GM18498 (cell line): ENCODE data around the gene TBX19.
A peak's percentile ranks its signal among the peaks of the same experiment; 100 is the strongest.

ENCODE experiments used
- ATAC-seq: cut with Tn5 transposase; IDR thresholded peaks from one replicate; pipeline ENCODE4 v1.9.1; 2021; ENCODE audit warnings: mild to moderate bottlenecking, moderate library complexity; ENCODE audit not compliant: unreplicated experiment

TBX19 gene

DNA sequence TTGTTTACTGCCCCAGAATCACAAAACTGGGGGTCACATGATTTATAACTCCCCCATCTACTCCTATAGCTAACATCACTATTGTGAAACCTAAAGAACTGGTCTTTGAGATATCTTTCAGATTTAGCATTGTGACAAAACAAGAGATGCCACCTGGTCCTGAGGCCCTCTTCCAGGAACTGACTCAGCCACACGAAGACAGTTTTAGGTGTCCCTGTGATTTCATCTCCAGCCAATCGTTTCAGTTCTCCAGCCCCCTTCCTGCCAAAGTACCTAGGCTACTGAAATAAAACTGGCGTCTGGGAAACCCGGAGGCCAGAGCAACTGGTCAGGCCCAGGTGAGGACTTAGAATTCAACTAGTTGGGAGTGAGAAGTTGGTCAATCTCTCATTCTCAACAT, 36.6 kb downstream of the TBX19 start:
- ATAC-seq: no peak

DNA sequence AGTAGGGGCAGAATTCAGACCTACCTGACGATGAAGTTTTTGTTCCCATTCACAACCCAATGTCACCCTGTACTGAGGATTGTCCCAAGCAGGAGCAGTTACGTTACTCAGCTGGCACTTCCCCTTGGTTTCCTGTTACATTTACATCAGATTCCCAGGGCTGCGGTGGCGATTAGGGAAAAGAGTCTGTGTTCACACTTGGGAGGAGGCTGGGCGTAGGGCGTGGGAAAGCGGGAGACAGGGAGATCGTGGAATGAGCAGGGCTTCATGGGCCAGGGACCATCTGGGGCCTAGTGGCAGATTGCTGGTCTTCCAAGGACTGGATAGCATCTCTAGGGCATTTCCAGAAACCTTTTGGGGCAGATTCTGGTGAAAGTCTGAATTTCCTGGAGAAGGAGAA, 39.0 kb downstream of the TBX19 start:
- ATAC-seq: no peak

DNA sequence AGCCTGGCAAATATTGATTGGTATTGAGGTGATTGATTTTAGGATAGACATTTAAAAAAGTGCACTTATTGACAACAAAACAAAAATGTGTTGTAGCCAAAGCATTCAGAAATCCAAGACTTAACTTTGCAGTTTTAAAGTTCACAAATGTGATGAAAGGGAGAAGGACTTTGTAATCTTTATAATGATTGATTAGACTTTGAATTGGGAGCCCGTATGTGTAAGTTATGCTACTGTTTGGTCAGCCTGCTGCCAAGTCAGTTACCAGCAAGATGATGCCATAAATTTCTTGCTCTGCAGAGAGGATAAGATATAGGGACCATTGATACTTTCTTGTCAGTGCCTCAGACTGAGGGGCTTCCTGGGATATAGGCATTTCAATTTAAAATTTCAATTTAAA, 39.5 kb downstream of the TBX19 start:
- ATAC-seq: no peak

DNA sequence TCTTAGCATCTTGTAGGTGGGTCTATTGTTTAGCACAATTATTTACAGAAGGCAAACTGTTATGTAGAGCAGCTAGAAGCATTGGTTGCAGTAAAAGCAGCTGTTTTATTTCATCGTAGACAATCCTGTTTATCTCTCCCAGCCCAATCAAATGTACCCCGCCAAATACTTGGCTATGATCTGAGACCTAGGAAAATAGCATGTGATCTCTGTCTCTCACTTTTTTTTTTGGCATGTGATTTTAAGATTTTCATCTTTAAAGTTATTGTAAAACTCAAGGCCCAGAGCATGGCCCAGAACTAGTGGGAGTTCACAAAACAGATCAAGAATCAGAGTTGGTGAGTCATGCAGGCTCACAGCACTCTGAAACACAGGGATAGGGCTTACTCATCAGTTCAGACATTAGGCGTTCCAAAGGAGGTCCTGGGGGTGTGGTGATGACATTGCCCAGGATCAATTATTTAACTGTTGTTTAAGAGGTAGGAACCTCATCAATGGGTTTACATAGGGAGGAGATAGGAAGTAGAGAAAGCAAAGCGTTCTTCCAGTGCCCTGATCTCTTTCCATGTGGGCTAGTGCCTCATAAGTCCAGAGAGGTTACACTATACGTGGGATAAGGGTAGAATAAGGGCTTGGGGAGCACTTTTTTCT, 40.2 kb downstream of the TBX19 start:
- no peak for ATAC-seq

DNA sequence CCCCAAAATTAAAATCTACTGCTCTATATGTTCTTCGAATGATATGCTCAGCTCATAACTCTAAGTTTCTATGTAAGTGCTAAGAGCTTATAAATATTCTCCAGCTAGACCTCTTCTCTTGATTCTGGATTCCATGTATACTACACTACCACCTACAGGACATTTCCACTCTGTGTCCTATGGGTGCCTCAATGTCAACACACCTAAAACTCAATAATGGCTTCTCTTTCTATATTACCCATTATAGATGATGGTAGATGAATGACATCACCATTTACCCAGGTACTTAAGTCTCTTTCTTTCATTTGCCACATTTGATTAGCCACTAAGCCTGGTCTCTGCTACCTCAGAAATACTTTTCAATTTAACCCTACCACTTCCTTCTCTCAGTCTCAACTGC, 41.3 kb downstream of the TBX19 start:
- no peak for ATAC-seq

DNA sequence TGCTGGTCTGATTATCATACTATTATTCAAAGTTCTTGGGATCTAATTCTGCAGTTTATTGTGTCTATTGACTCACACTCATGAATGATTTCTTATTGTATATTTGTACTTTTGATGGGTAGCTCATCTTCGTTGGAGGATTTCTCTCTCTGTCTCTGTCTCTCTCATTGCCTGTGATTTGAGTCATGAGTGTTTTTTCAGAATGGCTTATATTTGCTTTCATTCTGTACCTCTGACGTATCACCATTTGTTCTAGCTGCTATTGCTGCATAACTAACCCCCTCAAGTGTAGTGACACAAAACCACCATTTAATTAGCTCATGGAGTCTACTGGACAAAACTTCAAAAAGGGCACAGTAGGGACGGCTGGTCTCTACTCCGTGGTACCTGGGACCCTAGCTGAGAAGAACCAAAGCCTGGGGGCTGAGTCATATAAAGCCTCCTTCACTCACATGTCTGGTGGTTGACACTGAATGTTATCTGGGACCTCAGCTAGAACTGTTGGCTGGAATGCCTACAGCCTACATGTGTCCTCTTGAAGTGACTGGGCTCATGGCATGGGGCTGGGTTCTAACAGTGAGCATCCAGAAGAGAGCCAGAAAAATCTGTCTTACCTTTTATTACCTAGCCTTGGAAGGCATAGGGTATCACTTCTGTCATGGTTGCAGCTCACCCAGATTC, 44.2 kb downstream of the TBX19 start:
- ATAC-seq: no peak

DNA sequence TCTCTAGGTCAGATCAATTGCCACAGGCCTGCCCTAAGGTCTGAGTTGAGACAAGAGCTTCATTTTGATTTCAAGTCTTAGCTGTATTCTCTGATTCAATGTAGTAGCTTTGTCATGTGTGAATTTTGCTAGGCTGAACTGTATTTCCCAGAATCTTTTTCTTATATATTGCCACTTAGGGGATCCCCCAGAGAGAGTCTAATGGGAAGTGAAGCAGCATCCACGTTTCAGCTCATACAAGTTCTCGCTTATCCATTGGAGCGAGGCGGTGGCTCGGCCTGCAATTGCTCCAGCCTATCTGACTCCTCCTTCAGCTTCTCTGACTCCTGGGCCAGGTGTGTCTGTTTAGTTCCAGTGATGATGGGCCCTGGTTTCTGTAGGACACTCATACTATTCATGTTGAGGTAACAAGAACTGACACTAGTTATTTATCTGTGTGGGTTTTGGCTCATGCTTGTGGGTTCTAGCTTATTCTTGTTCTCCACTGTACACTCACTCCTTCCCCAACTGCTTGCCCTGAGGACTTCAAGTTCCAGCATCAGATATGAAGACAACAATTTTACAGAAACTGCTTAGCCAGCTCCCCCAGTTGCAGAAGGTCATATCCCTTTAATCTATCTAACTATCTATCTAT, 48.2 kb downstream of the TBX19 start:
- no peak for ATAC-seq

DNA sequence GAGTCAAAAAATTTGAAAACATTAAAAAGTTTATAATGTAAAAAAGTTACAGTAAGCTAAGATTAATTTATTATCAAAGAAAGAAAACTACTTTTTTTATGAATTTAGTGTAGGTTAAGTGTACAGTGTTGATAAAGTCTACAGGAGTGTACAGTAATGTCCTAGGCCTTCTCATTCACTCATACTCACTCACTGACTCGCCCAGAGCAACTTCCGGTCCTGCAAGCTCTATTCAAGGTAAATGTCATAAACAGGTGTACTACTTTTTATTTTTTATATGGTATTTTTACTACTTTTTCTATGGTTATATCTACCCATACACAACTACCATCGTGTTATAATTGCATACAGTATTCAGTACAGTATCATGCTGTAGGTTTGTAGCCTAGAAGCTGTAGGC, 49.6 kb downstream of the TBX19 start:
- no peak for ATAC-seq

DNA sequence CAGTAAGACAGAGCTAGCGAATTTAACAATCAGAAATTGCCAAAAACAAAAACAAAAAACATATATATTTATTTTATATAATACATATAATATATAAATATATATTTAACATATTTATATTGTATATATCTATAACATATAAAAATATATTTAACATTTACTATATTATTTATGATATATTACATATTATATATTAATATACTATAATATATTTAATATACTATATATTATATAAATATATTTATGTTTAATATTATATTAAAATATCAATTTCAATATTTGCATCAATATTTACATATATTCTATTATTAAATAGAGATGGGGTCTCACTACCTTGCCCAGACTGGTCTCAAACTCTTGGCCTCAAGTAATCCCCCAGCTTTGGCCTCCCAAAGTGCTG, 50.9 kb downstream of the TBX19 start:
- ATAC-seq: no peak

DNA sequence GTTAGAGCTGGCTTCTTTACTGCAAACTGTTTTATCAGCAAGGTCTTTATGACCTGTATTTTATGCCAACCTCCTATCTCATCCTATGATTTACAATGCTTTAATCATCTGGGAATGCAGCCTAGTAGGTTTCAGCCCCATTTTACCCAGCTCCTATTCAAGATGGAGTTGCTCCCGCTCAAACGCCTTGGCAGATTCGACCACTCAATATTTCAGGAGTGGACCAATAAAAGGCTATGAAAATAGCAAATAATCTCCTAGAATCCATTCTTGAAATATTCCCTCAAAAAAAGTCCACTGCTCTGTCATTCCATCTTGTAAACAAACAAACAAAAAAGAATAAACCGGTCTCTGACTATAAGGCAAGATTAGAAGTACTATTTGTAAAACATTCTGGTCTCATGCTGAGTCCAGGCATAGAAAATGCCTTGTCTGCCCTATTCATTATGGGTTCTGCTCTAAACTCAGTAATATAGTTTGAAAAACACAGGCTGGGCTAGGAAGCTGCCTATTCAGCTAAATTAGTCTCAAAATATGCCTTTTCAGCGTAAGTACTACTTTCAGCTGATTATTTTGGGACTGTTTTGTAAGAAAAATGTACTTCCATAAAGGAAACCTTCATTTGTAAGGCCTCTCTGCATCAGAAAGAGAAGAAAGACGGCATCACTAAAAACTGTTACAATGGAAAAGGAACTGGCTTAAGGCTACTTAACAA, 53.0 kb downstream of the TBX19 start:
- ATAC-seq: no peak

DNA sequence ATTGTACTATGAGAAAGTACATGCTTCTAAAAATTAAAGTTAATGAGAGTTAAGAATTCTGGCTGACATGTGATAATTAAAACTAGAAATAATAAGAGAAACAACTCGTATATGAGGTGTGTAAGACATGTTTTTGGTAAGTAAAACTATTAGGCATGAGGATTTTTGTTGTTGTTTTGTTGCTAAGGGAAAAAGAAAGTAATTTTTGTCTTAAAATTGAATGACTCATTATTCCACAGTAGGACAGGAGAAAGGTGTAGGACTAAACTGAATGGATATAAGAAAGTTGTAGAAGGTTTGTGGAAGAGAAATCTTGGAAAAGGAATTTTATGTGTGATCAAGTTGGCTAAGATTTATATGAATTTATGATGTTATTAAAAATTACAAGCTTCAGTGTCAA, 54.8 kb downstream of the TBX19 start:
- ATAC-seq: no peak

DNA sequence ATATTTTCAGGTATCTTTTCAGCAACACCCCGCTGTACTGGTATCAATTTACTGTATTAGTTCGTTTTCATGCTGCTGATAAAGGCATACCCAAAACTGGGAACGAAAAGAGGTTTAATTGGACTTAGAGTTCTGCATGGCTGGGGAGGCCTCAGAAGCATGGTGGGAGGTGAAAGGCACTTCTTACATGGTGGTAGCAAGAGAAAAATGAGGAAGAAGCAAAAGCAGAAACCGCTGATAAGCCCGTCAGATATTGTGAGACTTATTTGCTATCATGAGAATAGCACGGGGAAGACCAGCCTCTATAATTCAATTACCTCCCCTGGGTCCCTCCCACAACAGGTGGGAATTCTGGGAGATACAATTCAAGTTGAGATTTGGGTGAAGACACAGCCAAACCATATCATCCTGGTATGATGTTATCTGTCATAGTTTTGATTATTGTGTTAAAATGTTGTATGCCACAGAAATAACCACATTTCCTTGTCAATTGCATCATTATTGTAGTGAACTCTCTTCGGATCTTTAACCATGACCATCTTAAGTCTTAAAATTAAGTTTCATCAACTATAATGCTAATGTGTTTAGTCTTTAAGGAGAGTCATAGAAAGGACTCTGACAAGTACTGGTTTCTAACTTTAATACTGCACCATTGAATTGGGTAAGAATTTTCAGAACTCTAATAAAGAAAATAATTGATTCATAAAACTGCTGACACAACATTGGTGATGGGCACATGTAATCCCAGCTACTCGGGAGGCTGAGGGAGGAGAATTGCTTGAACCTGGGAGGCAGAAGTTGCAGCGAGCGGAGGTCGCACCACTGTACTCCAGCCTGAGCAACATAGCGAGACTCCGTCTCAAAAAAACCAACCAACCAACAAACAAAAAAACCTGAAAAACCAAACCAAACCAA, 58.2 kb downstream of the TBX19 start:
- no peak for ATAC-seq

DNA sequence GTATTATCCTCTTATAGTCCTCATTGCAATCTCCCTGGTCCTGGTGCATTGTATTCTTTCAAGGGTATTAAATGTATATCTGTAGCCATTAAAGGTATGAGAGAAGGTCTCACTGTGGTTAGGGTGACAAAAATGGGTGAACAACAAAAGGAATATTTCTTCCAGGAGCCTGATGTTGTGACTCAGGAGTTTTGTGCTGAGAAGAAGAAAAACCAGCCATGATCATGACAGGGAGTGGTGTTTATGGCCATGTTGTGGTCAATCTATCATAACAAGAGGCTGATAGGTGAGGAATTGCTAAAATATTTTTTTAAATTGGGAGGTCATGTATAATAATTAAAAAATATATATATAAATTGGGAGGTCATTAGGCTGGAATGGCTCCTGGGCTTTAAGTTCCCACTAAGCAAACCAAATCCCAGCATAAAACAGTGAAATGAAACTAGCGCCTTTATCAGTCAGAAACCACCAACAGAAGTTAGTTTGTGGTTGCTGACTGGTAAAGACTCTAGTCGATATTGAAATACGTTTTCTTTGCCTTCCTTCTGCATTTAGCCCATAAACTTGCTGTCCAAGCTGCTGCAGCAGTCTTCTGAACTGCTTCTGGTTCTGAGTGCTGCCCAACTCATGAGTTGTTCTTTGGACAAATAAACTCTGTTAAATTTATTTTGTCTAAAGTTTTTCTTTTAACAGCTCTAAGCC, 60.3 kb downstream of the TBX19 start:
- ATAC-seq: no peak

DNA sequence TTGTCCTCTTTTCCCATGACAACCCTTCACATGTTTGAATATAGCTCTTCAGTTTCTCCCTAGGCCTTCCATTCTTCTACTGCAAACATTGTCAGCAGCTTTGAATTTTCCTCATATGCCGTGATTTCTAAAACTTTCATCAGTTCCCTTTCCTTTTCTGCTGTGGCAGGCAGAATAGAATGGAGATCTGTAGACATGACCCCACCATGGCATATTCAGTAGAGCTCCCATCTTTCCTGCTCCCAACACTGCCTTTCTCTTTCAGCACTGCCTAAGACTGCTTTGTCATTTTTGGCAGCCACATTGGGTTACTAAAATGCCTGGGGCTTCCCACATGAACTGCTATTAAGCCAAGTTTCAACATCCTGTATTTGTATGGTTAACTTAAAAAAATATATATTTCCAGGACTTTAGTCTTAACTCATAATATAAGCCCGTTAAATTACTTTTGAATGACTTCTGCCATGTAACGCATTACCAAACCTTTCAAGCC, 60.9 kb downstream of the TBX19 start:
- ATAC-seq: no peak

DNA sequence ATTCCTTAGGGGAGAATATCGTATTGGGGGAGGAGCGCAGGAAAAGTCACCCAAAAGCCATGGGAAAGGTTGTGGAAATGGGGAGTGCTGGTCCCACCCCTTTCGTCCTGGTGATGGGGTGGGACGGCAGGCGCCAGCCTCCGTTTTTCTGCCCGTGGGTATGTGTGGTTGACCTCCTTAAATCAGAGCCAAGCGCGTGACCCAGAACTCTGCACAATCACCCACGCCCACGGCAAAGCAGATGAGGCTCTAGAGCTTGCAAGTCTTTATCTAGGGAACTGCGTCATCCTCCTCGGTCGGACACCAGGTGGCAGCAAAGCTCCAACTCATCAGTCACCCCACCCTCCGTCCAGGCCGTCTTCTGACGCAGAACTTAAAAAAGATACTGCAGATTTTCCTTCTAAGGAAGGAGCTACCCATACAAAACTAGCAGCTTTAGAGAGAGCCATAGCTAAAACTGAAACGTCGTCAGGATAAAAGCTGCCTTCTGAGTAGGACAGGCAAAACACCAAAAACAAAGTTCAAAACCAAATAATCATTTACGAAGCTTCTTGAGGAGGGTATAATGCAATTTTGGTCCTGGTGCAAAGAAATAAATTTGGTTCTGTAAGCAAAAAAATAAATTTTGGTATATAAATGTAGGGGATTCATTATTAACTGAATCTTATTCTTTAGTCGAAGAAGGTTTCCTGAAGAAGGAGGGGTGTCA, 62.0 kb downstream of the TBX19 start:
- ATAC-seq: peak; percentile 94

DNA sequence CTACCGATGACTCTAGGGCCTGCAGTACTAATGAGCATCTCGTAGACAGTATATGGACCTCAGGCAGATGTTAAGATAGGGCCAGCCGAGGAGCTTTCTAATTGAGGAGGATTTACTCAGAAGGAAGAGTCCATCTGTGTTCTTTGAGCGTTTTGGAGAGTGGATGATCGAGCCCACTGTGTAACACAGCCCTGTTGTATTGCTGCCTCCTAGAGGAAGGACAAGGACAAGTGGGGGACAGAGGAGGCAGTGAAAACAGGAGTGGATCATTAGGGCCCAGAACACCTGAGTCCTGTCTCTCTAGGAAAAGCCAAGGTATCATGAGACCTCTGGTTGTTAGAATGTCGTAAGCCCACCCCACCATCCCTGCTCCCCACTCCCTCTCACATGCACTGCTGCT, 62.9 kb downstream of the TBX19 start:
- no peak for ATAC-seq

DNA sequence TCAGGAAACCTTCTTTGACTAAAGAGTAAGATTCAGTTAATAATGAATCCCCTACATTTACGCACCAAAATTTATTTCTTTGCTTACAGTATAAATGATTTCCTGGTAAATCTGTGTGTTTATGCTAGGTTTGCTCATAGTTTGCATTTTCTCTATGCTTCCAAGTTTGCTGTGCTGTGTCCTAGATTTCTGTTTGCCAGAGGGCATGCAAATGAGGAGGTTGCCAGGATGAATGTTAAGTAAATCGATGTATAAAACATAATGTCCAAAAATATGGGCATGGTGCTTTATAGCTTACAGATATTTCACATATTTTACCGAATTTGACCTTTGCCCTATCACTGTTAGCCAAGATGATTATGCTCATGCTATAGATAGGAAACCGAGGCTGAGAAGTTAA, 63.8 kb downstream of the TBX19 start:
- ATAC-seq: no peak

DNA sequence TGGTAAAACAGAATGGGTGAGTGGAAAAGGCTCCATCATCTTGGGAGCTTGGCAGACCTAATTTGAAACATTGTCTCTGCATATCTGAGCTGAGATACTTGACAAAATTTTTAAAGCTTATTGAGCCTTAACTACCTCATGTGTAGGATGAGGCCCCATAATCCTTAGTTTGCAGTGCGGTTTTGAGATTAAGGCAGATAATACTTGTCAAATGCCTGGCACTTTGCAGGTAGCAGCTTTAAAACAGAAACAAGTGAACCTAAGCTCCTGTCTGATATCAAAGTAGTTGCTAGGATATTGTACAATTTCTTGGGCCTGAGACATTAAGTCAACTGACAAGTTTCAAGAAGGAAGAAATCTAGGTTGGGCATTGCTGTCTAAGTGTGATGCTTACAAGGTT, 65.3 kb downstream of the TBX19 start:
- no peak for ATAC-seq

DNA sequence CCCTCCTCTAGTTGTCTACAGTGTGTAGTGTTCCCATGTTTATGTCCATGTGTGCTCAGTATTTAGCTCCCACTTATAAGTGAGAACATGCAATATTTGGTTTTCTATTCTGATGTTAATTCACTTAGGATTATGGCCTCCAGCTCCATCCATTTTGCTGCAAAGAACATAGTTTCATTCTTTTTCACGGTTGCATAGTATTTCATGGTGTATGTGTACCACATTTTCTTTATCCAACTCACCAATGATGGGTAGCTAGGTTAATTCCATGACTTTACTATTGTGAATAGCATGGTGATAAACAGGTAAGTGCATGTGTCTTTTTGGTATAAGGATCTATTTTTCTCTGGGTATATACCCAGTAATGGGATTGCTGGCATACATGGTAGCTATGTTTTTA, 67.0 kb downstream of the TBX19 start:
- ATAC-seq: no peak
